ENCODE results near the gene DUSP1. TPM values are rescaled to one million over a fixed set of nuclear protein-coding genes. Genes with fewer than 3 reads are reported as not detected.

The DUSP1 gene
- total and polyA plus RNA-seq, 9 of the 15 experiments (the other 6 are each of a cell fraction or from before 2014, with no cell fraction given), result 2.1 to 14.2 (median 8.5) TPM

DNA sequence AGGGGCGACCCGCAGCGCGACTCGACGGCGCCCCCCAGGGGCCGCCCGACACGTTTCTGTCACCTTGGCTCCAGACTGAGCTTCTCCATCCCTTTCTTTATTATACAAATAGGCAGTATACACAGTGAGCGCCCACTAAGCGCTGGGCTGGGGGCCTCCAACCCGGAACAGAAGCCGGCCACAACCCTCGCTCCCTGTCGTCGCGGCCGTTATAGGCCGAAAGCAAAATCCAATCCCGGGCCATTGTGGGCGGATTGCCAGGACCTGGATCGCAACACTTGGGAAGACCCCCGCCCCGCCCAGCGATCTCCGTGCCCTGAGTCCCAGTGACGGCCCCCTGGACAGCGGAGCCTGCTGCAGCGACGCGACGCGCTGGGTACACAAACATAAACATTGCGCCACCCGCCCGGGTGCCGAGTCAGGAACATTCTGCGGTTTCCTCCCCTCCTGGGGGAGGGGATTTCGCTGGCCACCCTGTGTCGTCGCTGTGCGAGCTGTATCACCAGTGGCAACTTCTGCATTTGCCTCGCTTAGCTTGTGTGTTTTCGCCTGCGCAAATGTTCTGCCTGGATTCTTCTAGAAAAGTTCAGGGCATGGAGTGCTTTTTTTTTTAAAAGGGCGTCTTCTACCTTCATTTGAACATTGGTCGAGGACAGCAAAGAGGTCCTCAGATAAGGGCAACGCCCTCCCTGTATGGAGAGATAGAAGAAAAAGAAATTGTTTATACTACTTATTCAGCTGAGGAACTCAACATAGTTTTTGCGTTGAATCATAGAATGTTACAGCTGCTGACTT, 1.3 kb upstream of the DUSP1 start (continued):
- TF ChIP-seq, protein P1, sequence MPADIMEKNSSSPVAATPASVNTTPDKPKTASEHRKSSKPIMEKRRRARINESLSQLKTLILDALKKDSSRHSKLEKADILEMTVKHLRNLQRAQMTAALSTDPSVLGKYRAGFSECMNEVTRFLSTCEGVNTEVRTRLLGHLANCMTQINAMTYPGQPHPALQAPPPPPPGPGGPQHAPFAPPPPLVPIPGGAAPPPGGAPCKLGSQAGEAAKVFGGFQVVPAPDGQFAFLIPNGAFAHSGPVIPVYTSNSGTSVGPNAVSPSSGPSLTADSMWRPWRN (IDR thresholded peaks at IDR 0.05; ENCODE audit: low read depth), result peak; percentile 63
- TF ChIP-seq MEF2A (IDR thresholded peaks at IDR 0.05; ENCODE audit: control insufficient read depth, low read depth, low read length) (no peak), GABPA (tag; conservative IDR thresholded peaks at IDR 0.05; ENCODE audit: low read depth) (peak; percentile 44), HCFC1 (IDR thresholded peaks at IDR 0.05; ENCODE audit: low read depth, low read length) (peak; percentile 1; the same call in 1 of the 2 replicates), MYC (IDR thresholded peaks at IDR 0.05; ENCODE audit: low read depth, low read length) (peak; percentile 76), MYC (CRISPR knock-in tag; IDR thresholded peaks at IDR 0.05; ENCODE audit: borderline replicate concordance, low read depth) (no peak), FOXA3 (CRISPR knock-in tag; conservative IDR thresholded peaks at IDR 0.05 in 1 of 2, IDR thresholded peaks at IDR 0.05 in 1 of 2) (peak; percentile 81 to 90), ZNF134 (CRISPR knock-in tag; conservative IDR thresholded peaks at IDR 0.05) (0 out of 2 replicates have a peak, but pooled peaks have one; percentile 23), ZNF384 (IDR thresholded peaks at IDR 0.05; ENCODE audit: low read depth, low read length) (peak; percentile 91), TARDBP (IDR thresholded peaks at IDR 0.05) (no peak; the same call in 1 of the 2 replicates), RHOXF2B (CRISPR knock-in tag; conservative IDR thresholded peaks at IDR 0.05) (0 out of 2 replicates have a peak, but pooled peaks have one; percentile 23), RBM17 (IDR thresholded peaks at IDR 0.05; ENCODE audit: borderline replicate concordance, low read depth, low read length) (no peak), MYNN (IDR thresholded peaks at IDR 0.05) (0 out of 2 replicates have a peak, but pooled peaks have one; percentile 71), MYNN (CRISPR knock-in tag; IDR thresholded peaks at IDR 0.05) (no peak), ZNF644 (tag; IDR thresholded peaks at IDR 0.05; ENCODE audit: low read depth) (peak; percentile 70; the same call in 1 of the 2 replicates), SAP30 (IDR thresholded peaks at IDR 0.05; ENCODE audit: borderline replicate concordance, insufficient read depth, low read depth, low read length, poor library complexity, severe bottlenecking) (peak; percentile 35), ILF3 (IDR thresholded peaks at IDR 0.05; ENCODE audit: borderline replicate concordance) (0 out of 2 replicates have a peak, but pooled peaks have one; percentile 10)
- TF ChIP-seq, protein P2, sequence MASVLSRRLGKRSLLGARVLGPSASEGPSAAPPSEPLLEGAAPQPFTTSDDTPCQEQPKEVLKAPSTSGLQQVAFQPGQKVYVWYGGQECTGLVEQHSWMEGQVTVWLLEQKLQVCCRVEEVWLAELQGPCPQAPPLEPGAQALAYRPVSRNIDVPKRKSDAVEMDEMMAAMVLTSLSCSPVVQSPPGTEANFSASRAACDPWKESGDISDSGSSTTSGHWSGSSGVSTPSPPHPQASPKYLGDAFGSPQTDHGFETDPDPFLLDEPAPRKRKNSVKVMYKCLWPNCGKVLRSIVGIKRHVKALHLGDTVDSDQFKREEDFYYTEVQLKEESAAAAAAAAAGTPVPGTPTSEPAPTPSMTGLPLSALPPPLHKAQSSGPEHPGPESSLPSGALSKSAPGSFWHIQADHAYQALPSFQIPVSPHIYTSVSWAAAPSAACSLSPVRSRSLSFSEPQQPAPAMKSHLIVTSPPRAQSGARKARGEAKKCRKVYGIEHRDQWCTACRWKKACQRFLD (CRISPR knock-in tag; IDR thresholded peaks at IDR 0.05), result 0 out of 2 replicates have a peak, but pooled peaks have one; percentile 66
- TF ChIP-seq, protein P3, sequence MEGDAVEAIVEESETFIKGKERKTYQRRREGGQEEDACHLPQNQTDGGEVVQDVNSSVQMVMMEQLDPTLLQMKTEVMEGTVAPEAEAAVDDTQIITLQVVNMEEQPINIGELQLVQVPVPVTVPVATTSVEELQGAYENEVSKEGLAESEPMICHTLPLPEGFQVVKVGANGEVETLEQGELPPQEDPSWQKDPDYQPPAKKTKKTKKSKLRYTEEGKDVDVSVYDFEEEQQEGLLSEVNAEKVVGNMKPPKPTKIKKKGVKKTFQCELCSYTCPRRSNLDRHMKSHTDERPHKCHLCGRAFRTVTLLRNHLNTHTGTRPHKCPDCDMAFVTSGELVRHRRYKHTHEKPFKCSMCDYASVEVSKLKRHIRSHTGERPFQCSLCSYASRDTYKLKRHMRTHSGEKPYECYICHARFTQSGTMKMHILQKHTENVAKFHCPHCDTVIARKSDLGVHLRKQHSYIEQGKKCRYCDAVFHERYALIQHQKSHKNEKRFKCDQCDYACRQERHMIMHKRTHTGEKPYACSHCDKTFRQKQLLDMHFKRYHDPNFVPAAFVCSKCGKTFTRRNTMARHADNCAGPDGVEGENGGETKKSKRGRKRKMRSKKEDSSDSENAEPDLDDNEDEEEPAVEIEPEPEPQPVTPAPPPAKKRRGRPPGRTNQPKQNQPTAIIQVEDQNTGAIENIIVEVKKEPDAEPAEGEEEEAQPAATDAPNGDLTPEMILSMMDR (IDR thresholded peaks at IDR 0.05 in 2 of 3, conservative IDR thresholded peaks at IDR 0.05 in 1 of 3; ENCODE audit: insufficient read depth in 2 of 3, low read depth in 1 of 3, low read length in 3 of 3), result peak; percentile 80 to 93 (median 84)
- TF ChIP-seq, protein P4, sequence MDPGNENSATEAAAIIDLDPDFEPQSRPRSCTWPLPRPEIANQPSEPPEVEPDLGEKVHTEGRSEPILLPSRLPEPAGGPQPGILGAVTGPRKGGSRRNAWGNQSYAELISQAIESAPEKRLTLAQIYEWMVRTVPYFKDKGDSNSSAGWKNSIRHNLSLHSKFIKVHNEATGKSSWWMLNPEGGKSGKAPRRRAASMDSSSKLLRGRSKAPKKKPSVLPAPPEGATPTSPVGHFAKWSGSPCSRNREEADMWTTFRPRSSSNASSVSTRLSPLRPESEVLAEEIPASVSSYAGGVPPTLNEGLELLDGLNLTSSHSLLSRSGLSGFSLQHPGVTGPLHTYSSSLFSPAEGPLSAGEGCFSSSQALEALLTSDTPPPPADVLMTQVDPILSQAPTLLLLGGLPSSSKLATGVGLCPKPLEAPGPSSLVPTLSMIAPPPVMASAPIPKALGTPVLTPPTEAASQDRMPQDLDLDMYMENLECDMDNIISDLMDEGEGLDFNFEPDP (CRISPR knock-in tag; IDR thresholded peaks at IDR 0.05), result no peak
